ENCODE measurements around the gene ZNF224.

DNA sequence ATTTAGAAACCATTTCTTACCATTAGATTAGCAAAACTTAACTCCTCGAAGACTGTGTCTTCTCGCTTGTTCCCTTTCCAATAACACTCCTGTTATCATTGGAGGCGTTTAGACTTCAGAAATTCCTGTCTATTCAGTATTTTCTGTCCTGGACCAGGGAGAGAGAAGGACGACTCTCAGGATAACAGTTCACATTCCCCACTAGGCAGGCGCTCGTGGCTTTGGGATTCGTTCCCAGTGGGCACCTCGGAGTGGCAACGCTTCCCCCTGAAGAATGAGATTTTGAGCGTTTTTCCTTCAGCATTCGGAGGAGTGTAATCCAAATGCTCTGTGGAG lies 18.6 kb downstream of the ZNF224 start:
- TF ChIP-seq CTCF (IDR thresholded peaks at IDR 0.05): no peak
- no peak for TF ChIP-seq EZH2 (IDR thresholded peaks at IDR 0.05; ENCODE audit: borderline replicate concordance, insufficient read depth, low read depth, low read length, poor library complexity, severe bottlenecking)
